Measurements from ENCODE around the gene AKNAD1.
A peak's percentile ranks its signal among the peaks of the same experiment; 100 is the strongest.

AKNAD1 gene

GRCh38 chr1:108886292-108886691 is 29.4 kb upstream of the AKNAD1 start:
- CTCF ChIA-PET, result interaction anchor here (1.0 kb wide), 1 partner anchor 11 kb away, joined by 3 read pairs; no protein-coding TSS in a partner anchor
- H3K9me3 ChIP-seq (ENCODE audit: control insufficient read depth, insufficient read depth, low read depth, low read length), result no peaks in the 10 kb centered on the region
- POLR2A ChIA-PET, result no interaction called here

GRCh38 chr1:108884968-108885367 is 28.1 kb upstream of the AKNAD1 start:
- ChIA-PET CTCF (interaction anchor here (1.5 kb wide), 1 partner anchor 13 kb away, joined by 7 read pairs; no protein-coding TSS in a partner anchor), POLR2A (no interaction called here)
- Histone ChIP-seq H3K27ac (ENCODE audit: extremely low read depth, low read depth, low read length) (no peak overlapping the region), H3K4me1 (ENCODE audit: control insufficient read depth, insufficient read depth, low read length) (no peaks in the 10 kb centered on the region; the same call in 1 of the 2 replicates), H3K9me3 (ENCODE audit: control insufficient read depth, insufficient read depth, low read depth, low read length) (no peaks in the 10 kb centered on the region), H3K36me3 (ENCODE audit: control insufficient read depth in 2 of 2, insufficient read depth in 1 of 2, low read length in 2 of 2) (no peaks in the 10 kb centered on the region), H3K4me3 (ENCODE audit: low read depth, low read length) (no peak overlapping the region)
- TF ChIP-seq BCL6B (tag by site-specific recombination; IDR thresholded peaks at IDR 0.05) (no peak), TRIM28 (IDR thresholded peaks at IDR 0.05; ENCODE audit: borderline replicate concordance, low read length) (no peak), ZNF521 (tag by site-specific recombination; IDR thresholded peaks at IDR 0.05) (no peak), TCF7L2 (IDR thresholded peaks at IDR 0.05; ENCODE audit: borderline replicate concordance, low read depth, low read length) (no peak), RBAK (tag by site-specific recombination; IDR thresholded peaks at IDR 0.05) (no peak), ZNF654 (tag by site-specific recombination; IDR thresholded peaks at IDR 0.05; ENCODE audit: low read depth) (no peak), KLF17 (tag by site-specific recombination; IDR thresholded peaks at IDR 0.05) (no peak), ZNF510 (tag by site-specific recombination; IDR thresholded peaks at IDR 0.05; ENCODE audit: insufficient replicate concordance) (no peak), ATF2 (tag by site-specific recombination; IDR thresholded peaks at IDR 0.05; ENCODE audit: low read depth) (no peak), ZNF777 (tag by site-specific recombination; IDR thresholded peaks at IDR 0.05; ENCODE audit: borderline replicate concordance) (no peak), PBX3 (CRISPR knock-in tag; IDR thresholded peaks at IDR 0.05) (no peak), ZNF585B (tag by site-specific recombination; IDR thresholded peaks at IDR 0.05) (no peak), ZNF624 (tag by site-specific recombination; IDR thresholded peaks at IDR 0.05) (no peak), KLF10 (tag by site-specific recombination; IDR thresholded peaks at IDR 0.05) (no peak), GLIS2 (tag by site-specific recombination; IDR thresholded peaks at IDR 0.05) (no peak), ZNF112 (tag by site-specific recombination; IDR thresholded peaks at IDR 0.05) (no peak)

More at GRCh38 chr1:108886292-108886691, 29.4 kb upstream of the AKNAD1 start:
- H3K4me3 ChIP-seq (ENCODE audit: low read depth, low read length), result no peak overlapping the region
- no peak for TF ChIP-seq ZNF530 (tag by site-specific recombination; IDR thresholded peaks at IDR 0.05; ENCODE audit: low read depth)
- peak; percentile 50; the same call in 1 of the 2 replicates for TF ChIP-seq ZBTB48 (tag by site-specific recombination; IDR thresholded peaks at IDR 0.05)
- no peaks in the 10 kb centered on the region for H3K36me3 ChIP-seq (ENCODE audit: control insufficient read depth in 2 of 2, insufficient read depth in 1 of 2, low read length in 2 of 2)
- H3K27ac ChIP-seq (ENCODE audit: extremely low read depth, low read depth, low read length), result no peak overlapping the region
- no peaks in the 10 kb centered on the region for H3K4me1 ChIP-seq (ENCODE audit: control insufficient read depth, insufficient read depth, low read length)
